GM18499 (cell line): Measurements from ENCODE around the gene PSMA7.

Experiments
- ATAC-seq: cut with Tn5 transposase; IDR thresholded peaks from one replicate; pipeline ENCODE4 v1.9.1; 2021; ENCODE audit warnings: moderate number of reproducible peaks; ENCODE audit not compliant: insufficient read depth, unreplicated experiment

PSMA7 gene

DNA sequence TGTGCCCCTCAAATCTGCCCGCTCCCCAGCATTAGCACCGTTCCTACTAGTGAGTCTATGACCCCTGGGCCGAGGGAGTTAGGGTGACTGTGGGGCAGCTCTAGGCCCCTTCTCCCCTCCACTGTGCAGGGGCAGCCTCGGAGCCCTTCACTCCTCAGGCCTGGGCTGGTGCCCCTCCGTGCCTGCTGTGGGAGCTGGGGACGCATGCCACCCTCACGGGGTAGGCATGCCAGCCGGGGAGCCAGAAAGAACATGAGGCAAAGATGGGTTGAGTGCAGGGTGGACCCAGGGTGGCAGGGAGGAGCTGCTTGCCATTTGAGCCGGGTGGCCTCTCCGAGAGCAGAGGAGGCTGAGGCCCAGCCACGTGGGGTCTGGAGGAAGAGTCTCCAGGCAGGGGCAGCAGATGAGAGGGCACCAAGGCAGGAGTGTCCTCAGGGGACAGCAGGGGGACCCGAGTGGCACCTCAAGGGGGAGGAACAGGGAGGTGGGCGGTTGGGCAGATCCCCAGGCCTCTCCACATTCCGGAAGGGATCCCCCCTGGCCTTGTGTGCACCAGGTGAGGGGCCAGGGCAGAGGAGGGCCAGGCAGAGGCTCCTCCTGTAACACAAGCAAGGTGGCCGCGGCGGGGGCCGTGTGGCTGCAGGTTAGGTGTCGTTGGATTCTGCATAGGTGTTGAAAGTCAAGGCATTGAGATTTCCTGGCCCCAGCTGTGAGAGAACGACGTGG is 39.5 kb downstream of the PSMA7 start:
- no peak for ATAC-seq

DNA sequence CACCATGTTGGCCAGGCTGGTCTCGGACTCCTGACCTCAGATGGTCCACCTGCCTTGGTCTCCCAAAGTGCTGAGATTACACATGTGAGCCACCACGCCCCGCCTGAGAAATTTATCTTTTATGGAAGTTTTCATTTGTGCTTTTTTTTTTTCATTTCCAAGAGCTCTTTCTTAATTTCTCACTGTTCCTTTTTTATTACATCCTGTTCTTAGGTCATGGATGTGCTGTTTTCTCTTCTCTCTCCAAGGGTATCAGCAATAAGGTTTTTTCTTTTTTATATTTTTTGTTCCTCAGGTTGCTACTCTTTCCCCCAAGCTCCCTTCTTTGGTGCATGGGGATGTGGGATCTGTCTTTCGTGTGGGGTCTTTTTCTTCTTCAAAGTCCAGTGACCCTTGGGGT is 42.1 kb downstream of the PSMA7 start:
- no peak for ATAC-seq

DNA sequence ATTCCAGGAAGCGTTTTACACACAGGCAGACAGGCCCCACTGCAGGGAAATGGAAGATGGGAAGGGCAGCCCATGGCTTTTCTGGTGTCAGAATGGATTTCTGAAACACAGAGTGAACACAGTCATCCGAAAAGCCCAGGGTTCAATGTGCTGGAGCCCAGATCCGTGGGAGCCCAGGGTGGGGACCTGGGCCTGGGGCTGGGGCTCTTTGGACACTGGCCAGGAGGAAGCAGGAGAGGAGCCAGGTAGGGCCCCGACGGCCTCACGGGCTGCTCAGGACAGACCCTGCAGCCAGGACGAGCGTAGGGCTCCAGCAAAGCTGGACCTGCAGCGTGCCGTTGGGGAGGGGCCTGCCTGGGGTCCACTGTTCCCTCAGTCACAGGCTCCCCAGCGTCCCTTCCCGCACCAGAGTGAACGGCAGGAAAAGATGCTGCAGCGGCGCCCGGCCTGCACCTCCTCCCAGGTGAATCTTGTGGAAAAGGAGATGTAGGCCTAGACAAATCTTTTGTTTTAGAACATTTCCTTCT is 45.2 kb downstream of the PSMA7 start:
- no peak for ATAC-seq

DNA sequence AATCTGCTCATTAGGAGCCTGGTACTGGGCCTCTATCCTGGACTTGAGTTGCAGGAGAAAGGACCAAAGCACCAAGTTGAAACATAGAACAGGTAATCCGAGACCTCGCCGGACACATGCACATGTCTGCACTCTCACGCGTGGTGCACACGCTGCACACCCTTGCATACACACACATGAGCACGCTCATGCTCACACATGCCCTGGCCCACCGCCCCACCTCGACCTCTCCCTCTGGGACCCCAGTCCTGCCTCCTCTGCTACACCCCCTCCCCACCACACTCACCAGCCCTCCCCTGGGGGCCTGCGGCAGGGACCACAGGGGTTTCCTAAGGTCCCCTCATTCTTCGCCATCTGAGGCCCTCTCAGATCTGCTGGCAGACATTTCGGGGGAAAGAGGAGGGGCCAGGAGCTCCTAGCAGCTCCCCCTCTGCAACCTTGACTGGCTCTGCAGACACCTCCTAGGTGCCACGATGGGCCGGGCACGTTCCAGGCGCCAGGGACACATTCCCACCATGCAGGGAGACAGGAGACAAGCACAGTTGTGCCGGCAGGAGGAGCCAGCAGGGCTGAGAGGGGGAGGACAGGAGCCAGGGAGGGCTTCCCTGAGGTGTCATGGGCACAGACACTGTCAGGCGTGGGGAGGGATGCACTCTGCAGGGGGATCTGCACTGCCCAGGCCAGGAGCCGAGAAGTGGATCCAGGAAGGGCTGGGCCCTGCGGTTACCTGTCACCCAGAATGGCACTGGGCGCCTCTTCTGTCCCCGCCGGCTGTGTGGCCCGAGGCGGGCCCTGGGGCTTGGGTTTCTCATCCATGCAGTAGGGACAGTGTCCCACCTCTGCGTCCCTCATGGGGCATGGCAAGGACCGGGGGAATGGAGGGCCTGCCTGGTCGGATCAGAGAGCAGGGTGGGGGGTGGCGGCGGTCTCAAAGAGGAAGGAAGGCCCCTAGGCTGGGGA is 46.5 kb downstream of the PSMA7 start:
- ATAC-seq = no peak

DNA sequence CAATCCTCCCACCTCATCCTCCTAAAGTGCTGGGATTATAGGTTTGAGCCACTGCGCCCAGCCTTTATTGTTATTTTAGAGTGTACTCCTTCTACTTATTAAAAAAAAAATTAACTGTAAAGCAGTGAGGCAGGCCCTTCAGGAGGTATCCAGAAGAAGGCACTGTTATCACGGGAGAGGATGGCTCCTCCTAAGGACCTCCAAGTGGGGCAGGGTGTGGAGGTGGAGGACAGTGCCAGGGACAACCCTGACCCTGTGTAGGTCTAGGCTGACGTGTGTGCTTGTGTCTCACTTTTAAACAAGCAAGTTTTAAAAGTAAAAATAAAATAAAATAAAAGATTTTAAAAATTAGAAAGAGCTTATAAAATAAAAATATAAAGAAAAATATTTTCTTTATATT is 53.8 kb downstream of the PSMA7 start:
- no peak for ATAC-seq

DNA sequence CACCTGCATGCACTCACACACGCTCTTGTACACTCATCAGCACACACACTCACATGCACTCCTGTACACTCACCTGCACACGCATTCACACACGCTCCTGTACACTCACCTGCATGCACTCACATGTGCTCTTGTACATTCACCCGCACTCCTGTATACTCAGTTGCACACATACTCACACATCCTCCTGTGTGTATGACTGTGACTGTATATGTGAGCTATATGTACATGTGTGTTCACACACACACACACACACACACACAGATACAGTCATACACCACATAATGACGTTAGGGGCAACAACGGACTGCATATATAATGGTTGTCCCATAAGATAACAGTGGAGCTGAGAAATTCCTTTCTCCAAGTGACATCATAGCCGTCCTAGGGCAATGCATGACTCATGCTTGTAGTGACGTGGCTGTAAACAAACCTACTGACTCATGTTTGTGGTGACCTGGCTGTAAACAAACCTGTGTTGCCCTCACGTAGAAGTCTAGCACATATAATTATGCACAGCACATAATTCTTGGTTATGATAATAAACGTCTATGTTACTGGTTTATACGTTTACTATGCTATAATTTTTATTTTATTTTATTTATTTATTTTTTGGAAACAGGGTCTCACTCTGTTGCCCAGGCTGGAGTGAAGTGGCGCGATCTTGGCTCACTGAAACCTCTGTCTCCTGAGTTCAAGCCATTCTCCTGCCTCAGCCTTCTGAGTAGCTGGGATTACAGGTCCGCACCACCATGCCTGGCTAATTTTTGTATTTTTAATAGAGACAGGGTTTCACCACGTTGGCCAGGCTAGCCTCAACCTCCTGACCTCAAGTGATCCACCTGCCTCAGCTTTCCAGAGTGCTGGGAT is 54.7 kb downstream of the PSMA7 start:
- no peak for ATAC-seq

DNA sequence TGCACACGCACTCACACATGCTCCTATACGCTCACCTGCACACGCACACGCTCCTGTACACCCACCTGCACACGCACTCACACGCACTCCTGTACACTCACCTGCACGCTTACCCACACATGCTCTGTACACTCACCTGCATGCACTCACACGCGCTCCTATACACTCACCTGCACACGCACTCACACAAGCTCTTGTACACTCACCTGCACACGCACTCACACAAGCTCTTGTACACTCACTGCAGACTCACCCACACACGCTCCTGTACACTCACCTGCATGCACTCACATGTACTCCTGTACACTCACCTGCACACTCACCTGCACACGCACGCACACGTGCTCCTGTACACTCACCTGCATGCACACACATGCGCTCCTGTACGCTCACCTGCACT is 55.6 kb downstream of the PSMA7 start:
- no peak for ATAC-seq

DNA sequence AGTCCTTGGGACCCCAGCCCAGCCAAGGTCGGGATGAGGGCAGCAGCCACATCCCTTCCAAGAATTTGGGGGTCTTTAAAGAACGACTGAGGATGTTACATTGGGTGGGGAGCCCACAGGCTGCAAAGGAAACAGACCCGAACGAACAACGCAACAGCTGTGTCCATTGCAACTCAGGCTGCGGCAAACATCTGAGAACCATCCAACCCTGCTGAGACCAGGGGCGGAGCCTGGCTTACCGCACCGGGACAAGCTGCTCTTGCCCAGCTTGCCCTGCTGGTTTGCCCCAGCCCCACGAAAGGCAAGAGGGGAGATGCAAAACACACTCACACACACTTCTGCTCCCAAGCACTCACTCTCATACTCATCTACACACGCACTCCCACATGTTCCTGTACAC is 56.0 kb downstream of the PSMA7 start:
- ATAC-seq = no peak
